Endothelial cell of umbilical vein (primary cell): ENCODE measurements around the gene CALML6. TPM values are rescaled to one million over a fixed set of nuclear protein-coding genes. Genes with fewer than 3 reads are reported as not detected.

Source experiments
- BruUV-seq: library from RNA; stranded (reverse); fragments of 400-500 nt; replicated peaks from 2 replicates; lab custom pipeline; 2021; lab: Mats Ljungman, UMichigan
- CTCF ChIA-PET: fragments of 300-600, 350-600 bp; sonication (Branson Sonifier 250); formaldehyde crosslinking; loops from one replicate; lab custom pipeline; 2021; ENCODE audit warnings: antibody characterized with exemption, inconsistent platforms; lab: Charles Lee
- POLR2A ChIA-PET: fragments of 300-600, 350-600 bp; sonication (Branson Sonifier 250); formaldehyde crosslinking; loops from one replicate; lab custom pipeline; 2021; ENCODE audit warnings: antibody characterized with exemption, inconsistent platforms; lab: Charles Lee
- DNase-seq: peaks from one replicate; pipeline ENCODE4 v3.0.0-alpha.2; 2011; ENCODE audit warnings: low read depth, low spot score
- FAIRE-seq: peaks from 2 replicates; lab custom pipeline; 2011; peaks lifted over from hg19 to GRCh38; lab: Jason Lieb, UNC
- H2AFZ ChIP-seq: 2 replicates; pipeline ENCODE4 v1.6.0; 2012; ENCODE audit warnings: low read depth, low read length, control low read depth, inconsistent platforms
- H3K27ac ChIP-seq: 2 replicates; pipeline ENCODE4 v1.5.1; 2011; ENCODE audit warnings: low read depth, mild to moderate bottlenecking, control low read depth, low read length, moderate library complexity; ENCODE audit not compliant: insufficient read depth
- H3K27me3 ChIP-seq, 2 experiments: 2 replicates each; pipeline versions ENCODE4 v1.6.0 to v1.6.1; 2011; ENCODE audit warnings: low read length in 2 of 2, mixed read lengths in 1 of 2; ENCODE audit not compliant: control insufficient read depth in 2 of 2, insufficient read depth in 2 of 2
- H3K36me3 ChIP-seq, 2 experiments: 2 replicates in 1 of 2; 3 replicates in 1 of 2; pipeline ENCODE4 v1.5.1; 2011; ENCODE audit warnings: low read length in 2 of 2, mild to moderate bottlenecking in 1 of 2, moderate library complexity in 1 of 2; ENCODE audit not compliant: control insufficient read depth in 2 of 2, insufficient read depth in 2 of 2; ENCODE audit errors: extremely low read depth in 1 of 2
- H3K4me1 ChIP-seq: 3 replicates; pipeline ENCODE4 v1.5.1; 2011; ENCODE audit warnings: mild to moderate bottlenecking, low read length; ENCODE audit not compliant: control insufficient read depth, insufficient read depth; ENCODE audit errors: extremely low read depth
- H3K4me2 ChIP-seq: 2 replicates; pipeline ENCODE4 v1.6.1; 2011; ENCODE audit warnings: low read length, control low read depth, mixed read lengths; ENCODE audit not compliant: insufficient read depth
- H3K4me3 ChIP-seq, 3 experiments: fragments of 200-600 bp in 1 of 3; sonication (generic), shearing (Covaris generic) in 1 of 3; replicated peaks in 1 of 3; 2 replicates each; pipeline ENCODE4 v1.5.1; 2011 to 2016; ENCODE audit warnings: control low read depth in 3 of 3, low read length in 3 of 3, mild to moderate bottlenecking in 2 of 3, inconsistent platforms in 1 of 3, low read depth in 1 of 3, moderate library complexity in 1 of 3; ENCODE audit not compliant: insufficient read depth in 1 of 3
- H3K79me2 ChIP-seq: 2 replicates; pipeline ENCODE4 v1.6.0; 2012; ENCODE audit warnings: low read length, inconsistent platforms; ENCODE audit not compliant: control insufficient read depth, insufficient read depth
- H3K9ac ChIP-seq: replicated peaks from 2 replicates; pipeline ENCODE3; 2011; ENCODE audit warnings: low read length, control low read depth; ENCODE audit not compliant: insufficient read depth; ENCODE audit errors: extremely low read depth
- H3K9me1 ChIP-seq: replicated peaks from 3 replicates; pipeline ENCODE4 v1.6.0; 2011; ENCODE audit warnings: mild to moderate bottlenecking, low read length; ENCODE audit not compliant: control insufficient read depth, insufficient read depth; ENCODE audit errors: extremely low read depth
- H3K9me3 ChIP-seq: replicated peaks from 2 replicates; pipeline ENCODE4 v1.5.1; 2012; ENCODE audit warnings: low read length, inconsistent platforms; ENCODE audit not compliant: control insufficient read depth, insufficient read depth
- H4K20me1 ChIP-seq: replicated peaks from 2 replicates; pipeline ENCODE3; 2011; ENCODE audit warnings: mild to moderate bottlenecking, low read length; ENCODE audit not compliant: control insufficient read depth, insufficient read depth; ENCODE audit errors: extremely low read depth
- CTCF ChIP-seq, 2 donors: IDR thresholded peaks; 1 replicate in 1 of 2; 2 replicates in 1 of 2; pipeline ENCODE4 v1.5.1; 2011; ENCODE audit warnings: low read length in 2 of 2, mild to moderate bottlenecking in 2 of 2, moderate library complexity in 2 of 2, control low read depth in 1 of 2, inconsistent platforms in 1 of 2, low read depth in 1 of 2; ENCODE audit not compliant: insufficient read depth in 1 of 2; ENCODE audit errors: extremely low read depth in 1 of 2
- MAX ChIP-seq: IDR thresholded peaks from 2 replicates; pipeline ENCODE4 v1.6.1; 2011; ENCODE audit not compliant: insufficient read depth, insufficient read length
- MYC ChIP-seq: IDR thresholded peaks from one replicate; pipeline ENCODE4 v1.6.1; 2011; ENCODE audit warnings: mild to moderate bottlenecking, low read depth, low read length
- POLR2A ChIP-seq: IDR thresholded peaks from 2 replicates; pipeline ENCODE4 v1.6.1; 2012; ENCODE audit warnings: low read depth, mild to moderate bottlenecking, control low read depth, low read length
- POLR2AphosphoS5 ChIP-seq: IDR thresholded peaks from 2 replicates; pipeline ENCODE4 v1.6.1; 2012; ENCODE audit warnings: low read depth, mild to moderate bottlenecking, control low read depth, low read length, moderate library complexity; ENCODE audit not compliant: insufficient read depth
- dilution Hi-C: fragments of 300-500 bp; cut with MboI; formaldehyde crosslinking; loops from one replicate; pipeline ENCODE4 v1.15.0; 2019; ENCODE audit warnings: low sequenced_read_pairs; ENCODE audit not compliant: extremely low pct_ligation_motif_present
- intact Hi-C: fragments of 100-400 bp; cut with micrococcal nuclease; formaldehyde crosslinking; loops from one replicate; pipeline ENCODE4 v1.10.0; 2022
- polyA plus RNA-seq, 4 experiments: library from polyadenylated mRNA; depleted of rRNA in 3 of 4; stranded (reverse) in 3 of 4; unstranded in 1 of 4; fragments of >200 nt; gene quantifications; 2 replicates each; pipeline versions ENCODE4 v1.2.1 to v1.2.3, GENCODE V29; 2011 to 2012; ENCODE audit warnings: missing spikeins in 1 of 4
- total RNA-seq: library from RNA; stranded (reverse); gene quantifications from 2 replicates; pipeline ENCODE4 v1.2.3, GENCODE V29; 2021

CALML6 gene
- total and polyA plus RNA-seq, 2 donors (not counting 3 experiments of a cell fraction or from before 2014, with no cell fraction given) = 0.36 to 0.44 TPM

- dilution Hi-C loops = no loop called here
- ChIA-PET POLR2A (no interaction called here), CTCF (interaction anchor here (1.5 to 2.6 kb wide), 2 partner anchors 10 to 15 kb away, joined by 3 to 9 read pairs; no protein-coding TSS in a partner anchor)
- Histone ChIP-seq H3K36me3 (peaks cover 3 to 13% of the 10 kb centered on the region in 2 experiments), H3K4me1 (peaks cover 3% of the 10 kb centered on the region), H3K4me2 (no peak overlapping the region), H3K27ac (no peak overlapping the region), H3K27me3 (no peaks in the 10 kb centered on the region), H3K9me3 (no peaks in the 10 kb centered on the region), H2AFZ (no peak overlapping the region), H4K20me1 (peaks cover 16% of the 10 kb centered on the region), H3K9ac (no peak overlapping the region), H3K4me3 (no peak overlapping the region), H3K79me2 (peaks cover 99% of the 10 kb centered on the region), H3K9me1 (no peaks in the 10 kb centered on the region)
- DNase-seq (no peak), FAIRE-seq (no peak)
- no TSS peak for BruUV-seq
- intact Hi-C loops = no loop called here
- TF ChIP-seq POLR2AphosphoS5 (no peak), CTCF (IDR thresholded peaks at IDR 0.05; ENCODE audit: extremely low read depth in 1 of 2, insufficient read depth in 1 of 2, low read depth in 1 of 2, low read length in 2 of 2) (no peak), MYC (no peak)
Observed at GRCh38 chr1:1873186-1873585, 41.9 kb upstream of the CALML6 start.

DNA sequence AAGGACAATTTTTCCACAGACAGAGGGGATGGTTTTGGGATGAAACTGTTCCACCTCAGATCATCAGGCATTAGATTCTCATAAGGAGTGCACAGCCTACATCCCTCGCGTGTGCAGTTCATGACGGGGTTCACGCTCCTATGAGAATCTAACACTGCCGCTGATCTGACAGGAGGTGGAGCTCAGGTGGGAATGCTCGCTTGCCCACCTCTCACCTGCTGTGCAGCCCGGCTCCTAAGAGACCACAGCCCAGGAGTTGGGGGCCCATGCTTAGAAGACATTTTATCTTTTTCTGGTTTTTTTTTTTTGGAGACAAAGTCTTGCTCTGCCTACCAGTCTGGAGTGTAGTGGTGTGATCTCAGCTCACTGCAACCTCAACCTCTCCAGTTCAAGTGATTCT is 40.2 kb upstream of the CALML6 start:
- H2AFZ ChIP-seq = no peak overlapping the region
- H3K27me3 ChIP-seq = no peaks in the 10 kb centered on the region
- H3K36me3 ChIP-seq = peaks cover 6 to 13% of the 10 kb centered on the region in 2 experiments
- dilution Hi-C loops = no loop called here
- H3K4me3 ChIP-seq = no peak overlapping the region
- H3K9me1 ChIP-seq = no peaks in the 10 kb centered on the region
- ChIA-PET POLR2A (no interaction called here), CTCF (interaction anchor here (2.9 kb wide), 1 partner anchor 16 kb away, joined by 9 read pairs; no protein-coding TSS in a partner anchor)
- H3K79me2 ChIP-seq = peaks cover 99% of the 10 kb centered on the region
- no peaks in the 10 kb centered on the region for H3K4me1 ChIP-seq
- intact Hi-C loops = no loop called here
- H3K27ac ChIP-seq = no peak overlapping the region
- TF ChIP-seq POLR2A = no peak
- no peak for TF ChIP-seq MAX
- DNase-seq (no peak), FAIRE-seq (no peak)
- H3K9me3 ChIP-seq = no peaks in the 10 kb centered on the region
- BruUV-seq = no TSS peak
- no peak overlapping the region for H3K9ac ChIP-seq
- H4K20me1 ChIP-seq = peaks cover 19% of the 10 kb centered on the region
- no peak overlapping the region for H3K4me2 ChIP-seq
